KOPT-K1 (cell line): Measurements from ENCODE around the gene KCNK2.

Source experiments
- H3K27ac ChIP-seq: fragments of 200-600 bp; sonication (generic); 2 replicates; pipeline ENCODE4 v1.5.1; 2016; ENCODE audit warnings: antibody characterized with exemption, mild to moderate bottlenecking, low read depth, low read length; ENCODE audit not compliant: poor library complexity, severe bottlenecking
- H3K36me3 ChIP-seq: fragments of 200-600 bp; sonication (generic); 2 replicates; pipeline ENCODE4 v1.5.1; 2017; ENCODE audit warnings: antibody characterized with exemption, mild to moderate bottlenecking, low read length, moderate library complexity; ENCODE audit not compliant: insufficient read depth
- H3K9me3 ChIP-seq: fragments of 200-600 bp; sonication (generic); 2 replicates; pipeline ENCODE4 v1.5.1; 2017; ENCODE audit warnings: antibody characterized with exemption, low read length, mild to moderate bottlenecking; ENCODE audit not compliant: insufficient read depth, poor library complexity, severe bottlenecking

The KCNK2 gene

GRCh38 chr1:215118081-215118480, 35.5 kb downstream of the KCNK2 start:
- Histone ChIP-seq H3K9me3 (no peaks in the 10 kb centered on the region), H3K27ac (no peak overlapping the region), H3K36me3 (no peaks in the 10 kb centered on the region)

- no peak overlapping the region for H3K27ac ChIP-seq
Measured at GRCh38 chr1:215119056-215119455, 36.5 kb downstream of the KCNK2 start.

GRCh38 chr1:215119719-215120365, 37.3 kb downstream of the KCNK2 start:
- H3K9me3 ChIP-seq: no peaks in the 10 kb centered on the region
- H3K36me3 ChIP-seq: no peaks in the 10 kb centered on the region
- no peak overlapping the region for H3K27ac ChIP-seq

More at GRCh38 chr1:215119056-215119455, 36.5 kb downstream of the KCNK2 start:
- no peaks in the 10 kb centered on the region for H3K9me3 ChIP-seq
- no peaks in the 10 kb centered on the region for H3K36me3 ChIP-seq

GRCh38 chr1:215128504-215128903, 46.0 kb downstream of the KCNK2 start:
- H3K36me3 ChIP-seq: no peaks in the 10 kb centered on the region
- no peaks in the 10 kb centered on the region for H3K9me3 ChIP-seq
- H3K27ac ChIP-seq: no peak overlapping the region

- Histone ChIP-seq H3K9me3 (no peaks in the 10 kb centered on the region), H3K36me3 (no peaks in the 10 kb centered on the region), H3K27ac (no peak overlapping the region)
Measured at GRCh38 chr1:215131291-215131690, 48.8 kb downstream of the KCNK2 start.

- Histone ChIP-seq H3K9me3 (no peaks in the 10 kb centered on the region), H3K27ac (no peak overlapping the region), H3K36me3 (no peaks in the 10 kb centered on the region)
Measured at GRCh38 chr1:215132156-215132555, 49.6 kb downstream of the KCNK2 start.

GRCh38 chr1:215133532-215133931, 51.0 kb downstream of the KCNK2 start:
- H3K36me3 ChIP-seq: no peaks in the 10 kb centered on the region
- H3K9me3 ChIP-seq: no peaks in the 10 kb centered on the region
- no peak overlapping the region for H3K27ac ChIP-seq

- Histone ChIP-seq H3K9me3 (peaks cover 10% of the 10 kb centered on the region), H3K27ac (no peak overlapping the region), H3K36me3 (no peaks in the 10 kb centered on the region)
Measured at GRCh38 chr1:215137985-215138384, 55.4 kb downstream of the KCNK2 start.

GRCh38 chr1:215140135-215140534, 57.6 kb downstream of the KCNK2 start:
- Histone ChIP-seq H3K27ac (no peak overlapping the region), H3K36me3 (no peaks in the 10 kb centered on the region)

GRCh38 chr1:215141460-215141859, 58.9 kb downstream of the KCNK2 start:
- H3K27ac ChIP-seq: no peak overlapping the region
- H3K9me3 ChIP-seq: peaks cover 10% of the 10 kb centered on the region
- H3K36me3 ChIP-seq: no peaks in the 10 kb centered on the region

More at GRCh38 chr1:215140135-215140534, 57.6 kb downstream of the KCNK2 start:
- H3K9me3 ChIP-seq: peaks cover 10% of the 10 kb centered on the region

GRCh38 chr1:215143497-215143896, 61.0 kb downstream of the KCNK2 start:
- Histone ChIP-seq H3K27ac (no peak overlapping the region), H3K9me3 (peaks cover 10% of the 10 kb centered on the region), H3K36me3 (no peaks in the 10 kb centered on the region)

GRCh38 chr1:215146240-215146975, 63.9 kb downstream of the KCNK2 start:
- H3K36me3 ChIP-seq: no peaks in the 10 kb centered on the region
- H3K27ac ChIP-seq: no peak overlapping the region

GRCh38 chr1:215147024-215147423, 64.5 kb downstream of the KCNK2 start:
- Histone ChIP-seq H3K36me3 (no peaks in the 10 kb centered on the region), H3K27ac (no peak overlapping the region), H3K9me3 (peaks cover under 1% of the 10 kb centered on the region)

More at GRCh38 chr1:215146240-215146975, 63.9 kb downstream of the KCNK2 start:
- H3K9me3 ChIP-seq: peaks cover 7% of the 10 kb centered on the region

GRCh38 chr1:215151841-215152549, 69.5 kb downstream of the KCNK2 start:
- Histone ChIP-seq H3K27ac (no peak overlapping the region), H3K9me3 (no peaks in the 10 kb centered on the region), H3K36me3 (no peaks in the 10 kb centered on the region)

- H3K9me3 ChIP-seq: no peaks in the 10 kb centered on the region
- no peak overlapping the region for H3K27ac ChIP-seq
- H3K36me3 ChIP-seq: no peaks in the 10 kb centered on the region
Measured at GRCh38 chr1:215156232-215156631, 73.7 kb downstream of the KCNK2 start.
